Fibroblast of the aortic adventitia (primary cell): Measurements from ENCODE around the gene ZFP57. TPM values are rescaled to one million over a fixed set of nuclear protein-coding genes. Genes with fewer than 3 reads are reported as not detected.

Source experiments
- DNase-seq: peaks from one replicate; pipeline ENCODE4 v3.0.0-alpha.2; 2010; ENCODE audit warnings: low read depth
- H3K4me3 ChIP-seq: 2 replicates; pipeline ENCODE4 v1.5.1; 2011; ENCODE audit warnings: low read depth, mild to moderate bottlenecking, control low read depth, low read length, moderate library complexity
- total RNA-seq: library from RNA; depleted of rRNA; stranded (reverse); fragments of >200 nt; gene quantifications from 2 replicates; pipeline ENCODE4 v1.2.3, GENCODE V29; 2012; ENCODE audit warnings: low replicate concordance
- TF ChIP-seq, protein P1 (sequence below): IDR thresholded peaks from 2 replicates; pipeline ENCODE4 v1.5.1; 2011; ENCODE audit warnings: mild to moderate bottlenecking, low read length, control low read depth, inconsistent platforms; ENCODE audit not compliant: insufficient read depth

Gene ZFP57
- total RNA-seq, 1 donor = not detected

DNA sequence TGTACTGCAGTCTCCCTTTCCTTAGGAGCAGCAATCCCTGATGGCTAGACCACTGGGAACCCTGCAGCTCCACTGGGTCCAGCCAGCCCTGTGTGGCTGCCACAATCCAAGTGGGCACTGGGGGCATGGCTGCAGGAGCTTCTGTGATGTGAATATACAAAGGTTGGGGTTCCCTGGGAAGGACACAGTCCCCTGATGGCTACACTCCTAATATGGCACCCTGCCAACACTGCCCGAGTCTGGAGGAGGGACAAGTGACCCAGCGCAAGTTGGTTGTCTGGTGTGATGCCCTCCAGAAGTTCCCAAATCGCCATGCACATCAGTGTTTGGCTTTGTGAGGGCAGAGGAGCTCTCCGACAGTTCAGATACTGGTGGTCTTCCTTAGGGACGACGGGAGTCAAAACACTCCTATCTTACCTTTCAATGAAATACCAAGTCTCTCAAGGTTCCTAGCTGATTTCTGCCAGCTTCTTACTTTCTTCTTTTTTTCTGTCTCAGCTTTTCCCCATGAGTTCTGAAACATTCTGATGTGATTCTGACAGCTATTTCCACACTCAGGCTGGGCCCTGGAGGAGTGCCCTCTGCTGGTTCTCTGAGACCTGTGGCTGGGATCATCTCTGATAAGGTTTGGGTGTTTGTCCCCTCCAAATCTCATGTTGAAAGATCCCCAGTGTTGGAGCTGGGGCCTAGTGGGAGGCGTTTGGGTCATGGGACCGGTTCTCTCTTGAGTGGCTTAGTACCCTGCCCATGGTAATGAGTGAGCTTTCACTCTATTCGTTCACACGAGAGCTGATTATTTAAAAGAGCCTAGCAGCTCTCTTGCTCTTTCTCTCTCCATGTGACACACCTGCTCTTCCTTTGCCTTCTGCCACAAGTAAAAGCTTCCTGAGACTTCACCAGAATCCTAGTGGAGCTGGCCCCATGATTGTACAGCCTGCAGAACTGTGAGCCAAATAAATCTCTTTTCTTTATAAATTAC is 15.5 kb upstream of the ZFP57 start:
- H3K4me3 ChIP-seq = no peak overlapping the region
- TF ChIP-seq, protein P1, sequence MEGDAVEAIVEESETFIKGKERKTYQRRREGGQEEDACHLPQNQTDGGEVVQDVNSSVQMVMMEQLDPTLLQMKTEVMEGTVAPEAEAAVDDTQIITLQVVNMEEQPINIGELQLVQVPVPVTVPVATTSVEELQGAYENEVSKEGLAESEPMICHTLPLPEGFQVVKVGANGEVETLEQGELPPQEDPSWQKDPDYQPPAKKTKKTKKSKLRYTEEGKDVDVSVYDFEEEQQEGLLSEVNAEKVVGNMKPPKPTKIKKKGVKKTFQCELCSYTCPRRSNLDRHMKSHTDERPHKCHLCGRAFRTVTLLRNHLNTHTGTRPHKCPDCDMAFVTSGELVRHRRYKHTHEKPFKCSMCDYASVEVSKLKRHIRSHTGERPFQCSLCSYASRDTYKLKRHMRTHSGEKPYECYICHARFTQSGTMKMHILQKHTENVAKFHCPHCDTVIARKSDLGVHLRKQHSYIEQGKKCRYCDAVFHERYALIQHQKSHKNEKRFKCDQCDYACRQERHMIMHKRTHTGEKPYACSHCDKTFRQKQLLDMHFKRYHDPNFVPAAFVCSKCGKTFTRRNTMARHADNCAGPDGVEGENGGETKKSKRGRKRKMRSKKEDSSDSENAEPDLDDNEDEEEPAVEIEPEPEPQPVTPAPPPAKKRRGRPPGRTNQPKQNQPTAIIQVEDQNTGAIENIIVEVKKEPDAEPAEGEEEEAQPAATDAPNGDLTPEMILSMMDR = peak; percentile 60
- DNase-seq = peak; percentile 19

DNA sequence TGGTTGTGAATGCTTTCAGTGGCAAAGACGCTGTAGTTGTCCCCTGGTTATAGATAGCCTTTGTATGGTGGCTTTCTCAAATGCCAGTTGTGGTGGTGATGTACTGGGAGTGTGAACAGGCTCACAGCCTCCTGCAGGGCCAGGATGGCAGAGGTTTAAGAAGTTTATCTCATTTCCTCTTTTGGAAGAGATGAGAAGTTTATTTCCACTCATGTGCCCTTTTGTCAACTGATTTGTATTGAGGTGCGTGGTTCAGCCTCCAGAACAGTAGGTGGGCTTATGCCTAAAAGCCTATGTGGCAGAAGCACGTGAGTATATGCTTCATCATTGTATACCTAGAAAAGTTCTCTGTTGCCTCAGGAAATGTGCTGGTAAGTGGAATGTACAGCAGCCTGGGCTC is 13.7 kb upstream of the ZFP57 start:
- no peak overlapping the region for H3K4me3 ChIP-seq
- DNase-seq = no peak
- TF ChIP-seq, protein P1 = no peak

- TF ChIP-seq, protein P1 = no peak
- H3K4me3 ChIP-seq = no peak overlapping the region
- DNase-seq = no peak
Observed at GRCh38 chr6:29685718-29686326, 4.9 kb upstream of the ZFP57 start.

- TF ChIP-seq, protein P1 = no peak
- no peak overlapping the region for H3K4me3 ChIP-seq
- DNase-seq = no peak
Observed at GRCh38 chr6:29681811-29682210, 859 bp upstream of the ZFP57 start.

GRCh38 chr6:29680416-29680815 is 536 bp downstream of the ZFP57 start:
- no peak for DNase-seq
- H3K4me3 ChIP-seq = no peak overlapping the region
- TF ChIP-seq, protein P1 = no peak

DNA sequence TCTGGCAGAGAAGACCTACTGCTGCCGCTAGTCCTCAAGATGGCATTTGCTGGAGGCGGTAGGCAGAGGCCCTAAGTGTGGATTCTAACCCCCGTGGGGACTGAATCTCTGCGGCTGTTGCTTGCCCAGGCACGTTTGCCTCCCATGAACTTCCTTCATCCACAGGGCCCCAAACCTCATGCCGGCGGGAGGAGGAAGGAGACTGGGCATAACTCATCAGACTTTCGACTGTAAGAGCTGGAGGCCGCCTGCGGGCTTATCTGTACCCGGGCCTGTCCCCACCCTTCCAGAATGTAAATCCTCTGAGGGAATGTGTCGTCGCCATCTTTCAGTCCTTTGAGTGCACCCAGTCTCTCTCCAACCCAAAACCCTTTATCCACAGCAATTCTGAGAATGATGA is 990 bp downstream of the ZFP57 start:
- no peak for DNase-seq
- TF ChIP-seq, protein P1 = no peak
- no peak overlapping the region for H3K4me3 ChIP-seq
